Measurements from ENCODE around the gene CACNB4.
A peak's percentile ranks its signal among the peaks of the same experiment; 100 is the strongest.

Gene CACNB4

GRCh38 chr2:152058655-152059054 is 40.2 kb downstream of the CACNB4 start:
- TF ChIP-seq CTCF (IDR thresholded peaks at IDR 0.05): no peak
- Histone ChIP-seq H3K36me3 (no peaks in the 10 kb centered on the region), H3K27me3 (no peaks in the 10 kb centered on the region), H3K9me3 (no peaks in the 10 kb centered on the region), H3K27ac (no peak overlapping the region), H3K4me1 (peaks cover 0 to 15% (median 3%) of the 10 kb centered on the region in 4 donors), H3K4me3 (no peak overlapping the region)
- no peak for DNase-seq
- intact Hi-C loops (cut with DNase I; ENCODE audit: low total_unique reads): no loop called here

GRCh38 chr2:152056418-152056817 is 42.4 kb downstream of the CACNB4 start:
- TF ChIP-seq CTCF (IDR thresholded peaks at IDR 0.05): no peak
- no peaks in the 10 kb centered on the region for H3K27me3 ChIP-seq
- H3K27ac ChIP-seq: no peak overlapping the region
- intact Hi-C loops (cut with DNase I; ENCODE audit: low total_unique reads): no loop called here
- no peak for DNase-seq
- no peaks in the 10 kb centered on the region for H3K36me3 ChIP-seq
- no peaks in the 10 kb centered on the region for H3K9me3 ChIP-seq
- no peak overlapping the region for H3K4me3 ChIP-seq
- H3K4me1 ChIP-seq: peaks cover 0 to 10% (median 3%) of the 10 kb centered on the region in 4 donors

GRCh38 chr2:152055366-152056108 is 43.3 kb downstream of the CACNB4 start:
- peak overlapping the region in 1 of 2 donors; percentile 40 for H3K27ac ChIP-seq
- no peaks in the 10 kb centered on the region for H3K9me3 ChIP-seq
- H3K4me1 ChIP-seq: peaks cover 0 to 10% (median 3%) of the 10 kb centered on the region in 4 donors
- H3K4me3 ChIP-seq: no peak overlapping the region
- no peak for TF ChIP-seq CTCF (IDR thresholded peaks at IDR 0.05)
- H3K36me3 ChIP-seq: no peaks in the 10 kb centered on the region
- no peaks in the 10 kb centered on the region for H3K27me3 ChIP-seq
- intact Hi-C loops (cut with DNase I; ENCODE audit: low total_unique reads): no loop called here
- no peak for DNase-seq

GRCh38 chr2:152054593-152054992 is 44.3 kb downstream of the CACNB4 start:
- Histone ChIP-seq H3K4me3 (no peak overlapping the region), H3K36me3 (no peaks in the 10 kb centered on the region), H3K4me1 (peaks cover 0 to 10% (median 3%) of the 10 kb centered on the region in 4 donors), H3K27ac (peak overlapping the region in 1 of 2 donors; percentile 40), H3K27me3 (no peaks in the 10 kb centered on the region), H3K9me3 (no peaks in the 10 kb centered on the region)
- TF ChIP-seq CTCF (IDR thresholded peaks at IDR 0.05): peak in 1 of 2 experiments; percentile 29
- intact Hi-C loops (cut with DNase I; ENCODE audit: low total_unique reads): no loop called here
- no peak for DNase-seq

DNA sequence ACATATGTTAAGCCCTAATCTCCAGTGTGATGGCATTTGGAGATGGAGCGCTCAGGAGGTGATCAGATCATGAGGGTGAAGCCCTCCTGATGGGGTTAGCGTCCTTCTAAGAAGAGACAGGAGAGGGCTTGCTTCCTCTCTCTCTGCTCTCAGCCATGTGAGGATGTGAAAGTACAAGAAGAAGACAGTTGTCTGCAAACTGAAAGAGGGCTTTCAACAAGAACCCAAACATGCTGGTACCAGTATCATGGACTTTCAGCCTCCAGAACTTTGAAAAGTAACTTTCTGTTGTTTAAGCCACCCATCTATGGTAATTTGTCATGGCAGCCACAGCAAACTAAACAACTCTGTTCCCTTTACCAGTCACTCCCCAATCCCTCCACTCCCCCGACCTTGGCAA is 47.4 kb downstream of the CACNB4 start:
- no peaks in the 10 kb centered on the region for H3K36me3 ChIP-seq
- no peaks in the 10 kb centered on the region for H3K9me3 ChIP-seq
- peaks cover 0 to 10% (median 3%) of the 10 kb centered on the region in 4 donors for H3K4me1 ChIP-seq
- H3K27ac ChIP-seq: no peak overlapping the region
- intact Hi-C loops (cut with DNase I; ENCODE audit: low total_unique reads): no loop called here
- H3K27me3 ChIP-seq: no peaks in the 10 kb centered on the region
- no peak overlapping the region for H3K4me3 ChIP-seq
- no peak for DNase-seq
- TF ChIP-seq CTCF (IDR thresholded peaks at IDR 0.05): no peak

All from tibial artery (tissue), 4 donors.